Measurements from ENCODE around the gene ALDH2. TPM values are rescaled to one million over a fixed set of nuclear protein-coding genes. Genes with fewer than 3 reads are reported as not detected.

Gene ALDH2
- total and polyA plus RNA-seq, 10 of the 15 experiments (the other 5 are each of a cell fraction or from before 2014, with no cell fraction given) = 1.4 to 16.4 (median 8.7) TPM

DNA sequence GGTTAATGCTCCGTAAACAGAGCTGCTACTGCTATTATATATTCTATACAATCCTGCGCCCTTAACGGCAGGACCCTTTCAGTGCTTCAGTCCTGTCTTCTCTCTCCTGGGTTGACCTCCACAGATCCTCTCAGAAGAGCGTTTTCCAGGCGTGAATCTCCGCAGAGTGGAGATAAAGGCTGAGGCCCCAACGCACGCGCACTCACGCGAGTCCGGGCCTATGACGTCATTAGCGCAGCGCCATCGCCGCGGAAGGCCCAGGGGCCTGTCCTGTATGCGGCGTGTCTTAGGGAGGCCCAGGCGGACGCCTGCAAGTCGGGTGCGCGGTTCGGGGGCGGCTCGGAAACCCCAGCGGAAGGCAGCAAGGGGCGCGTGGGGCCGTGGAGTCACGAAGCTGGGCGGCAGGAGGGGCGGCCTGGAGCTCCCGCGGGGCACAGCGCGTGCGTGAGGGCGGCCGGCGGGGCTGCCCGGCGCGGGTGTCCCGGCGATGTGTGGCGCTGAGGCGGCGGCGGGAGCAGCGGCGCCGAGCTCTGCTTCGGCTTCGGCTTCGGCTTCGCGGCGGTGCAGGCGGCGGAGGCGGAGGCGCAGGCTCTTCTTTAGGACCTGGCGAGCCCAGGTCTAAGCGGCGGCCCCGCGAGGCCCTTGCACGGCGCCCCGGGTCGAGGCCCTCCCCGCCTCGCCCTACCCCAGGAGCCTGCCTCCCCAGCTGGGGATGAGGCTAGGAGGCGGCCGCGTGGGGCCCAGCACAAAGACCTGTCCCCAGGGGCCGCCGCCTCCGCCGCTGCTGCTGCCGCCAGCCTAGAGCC lies 75.2 kb downstream of the ALDH2 start, which contains the start of gene MAPKAPK5 (continued):
- TF ChIP-seq, protein P1, sequence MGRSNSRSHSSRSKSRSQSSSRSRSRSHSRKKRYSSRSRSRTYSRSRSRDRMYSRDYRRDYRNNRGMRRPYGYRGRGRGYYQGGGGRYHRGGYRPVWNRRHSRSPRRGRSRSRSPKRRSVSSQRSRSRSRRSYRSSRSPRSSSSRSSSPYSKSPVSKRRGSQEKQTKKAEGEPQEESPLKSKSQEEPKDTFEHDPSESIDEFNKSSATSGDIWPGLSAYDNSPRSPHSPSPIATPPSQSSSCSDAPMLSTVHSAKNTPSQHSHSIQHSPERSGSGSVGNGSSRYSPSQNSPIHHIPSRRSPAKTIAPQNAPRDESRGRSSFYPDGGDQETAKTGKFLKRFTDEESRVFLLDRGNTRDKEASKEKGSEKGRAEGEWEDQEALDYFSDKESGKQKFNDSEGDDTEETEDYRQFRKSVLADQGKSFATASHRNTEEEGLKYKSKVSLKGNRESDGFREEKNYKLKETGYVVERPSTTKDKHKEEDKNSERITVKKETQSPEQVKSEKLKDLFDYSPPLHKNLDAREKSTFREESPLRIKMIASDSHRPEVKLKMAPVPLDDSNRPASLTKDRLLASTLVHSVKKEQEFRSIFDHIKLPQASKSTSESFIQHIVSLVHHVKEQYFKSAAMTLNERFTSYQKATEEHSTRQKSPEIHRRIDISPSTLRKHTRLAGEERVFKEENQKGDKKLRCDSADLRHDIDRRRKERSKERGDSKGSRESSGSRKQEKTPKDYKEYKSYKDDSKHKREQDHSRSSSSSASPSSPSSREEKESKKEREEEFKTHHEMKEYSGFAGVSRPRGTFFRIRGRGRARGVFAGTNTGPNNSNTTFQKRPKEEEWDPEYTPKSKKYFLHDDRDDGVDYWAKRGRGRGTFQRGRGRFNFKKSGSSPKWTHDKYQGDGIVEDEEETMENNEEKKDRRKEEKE (IDR thresholded peaks at IDR 0.05) = peak; percentile 5; the same call in 1 of the 2 replicates
- 0 out of 2 replicates have a peak, but pooled peaks have one; percentile 33 for TF ChIP-seq HDAC2 (IDR thresholded peaks at IDR 0.05)
- no peak for TF ChIP-seq BMI1 (IDR thresholded peaks at IDR 0.05; ENCODE audit: borderline replicate concordance)
- TF ChIP-seq ZNF274 (IDR thresholded peaks at IDR 0.05; ENCODE audit: insufficient read depth, insufficient read length) = no peak
- TF ChIP-seq RELA (IDR thresholded peaks at IDR 0.05; ENCODE audit: borderline replicate concordance, partially characterized antibody) = peak; percentile 94
- no peak for TF ChIP-seq ESRRA (IDR thresholded peaks at IDR 0.05; ENCODE audit: low read length)
- peak; percentile 68; the same call in 1 of the 2 replicates for TF ChIP-seq TCF3 (IDR thresholded peaks at IDR 0.05; ENCODE audit: borderline replicate concordance, insufficient read depth, low read depth, low read length)
- no peak for TF ChIP-seq RAD21 (IDR thresholded peaks at IDR 0.05; ENCODE audit: insufficient read depth, low read depth, low read length)
- peak; percentile 88 for TF ChIP-seq MXI1 (IDR thresholded peaks at IDR 0.05; ENCODE audit: low read depth, low read length)
- TF ChIP-seq, protein P2, sequence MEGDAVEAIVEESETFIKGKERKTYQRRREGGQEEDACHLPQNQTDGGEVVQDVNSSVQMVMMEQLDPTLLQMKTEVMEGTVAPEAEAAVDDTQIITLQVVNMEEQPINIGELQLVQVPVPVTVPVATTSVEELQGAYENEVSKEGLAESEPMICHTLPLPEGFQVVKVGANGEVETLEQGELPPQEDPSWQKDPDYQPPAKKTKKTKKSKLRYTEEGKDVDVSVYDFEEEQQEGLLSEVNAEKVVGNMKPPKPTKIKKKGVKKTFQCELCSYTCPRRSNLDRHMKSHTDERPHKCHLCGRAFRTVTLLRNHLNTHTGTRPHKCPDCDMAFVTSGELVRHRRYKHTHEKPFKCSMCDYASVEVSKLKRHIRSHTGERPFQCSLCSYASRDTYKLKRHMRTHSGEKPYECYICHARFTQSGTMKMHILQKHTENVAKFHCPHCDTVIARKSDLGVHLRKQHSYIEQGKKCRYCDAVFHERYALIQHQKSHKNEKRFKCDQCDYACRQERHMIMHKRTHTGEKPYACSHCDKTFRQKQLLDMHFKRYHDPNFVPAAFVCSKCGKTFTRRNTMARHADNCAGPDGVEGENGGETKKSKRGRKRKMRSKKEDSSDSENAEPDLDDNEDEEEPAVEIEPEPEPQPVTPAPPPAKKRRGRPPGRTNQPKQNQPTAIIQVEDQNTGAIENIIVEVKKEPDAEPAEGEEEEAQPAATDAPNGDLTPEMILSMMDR (IDR thresholded peaks at IDR 0.05 in 2 of 3, conservative IDR thresholded peaks at IDR 0.05 in 1 of 3; ENCODE audit: control insufficient read depth in 2 of 3, extremely low read depth in 1 of 3, insufficient read depth in 1 of 3, low read depth in 3 of 3, low read length in 3 of 3) = no peak
- TF ChIP-seq GATAD2B (conservative IDR thresholded peaks at IDR 0.05; ENCODE audit: low read depth) = peak; percentile 73; the same call in 1 of the 2 replicates
- TF ChIP-seq NFXL1 (IDR thresholded peaks at IDR 0.05; ENCODE audit: borderline replicate concordance) = 0 out of 2 replicates have a peak, but pooled peaks have one; percentile 22
- TF ChIP-seq, protein P3, sequence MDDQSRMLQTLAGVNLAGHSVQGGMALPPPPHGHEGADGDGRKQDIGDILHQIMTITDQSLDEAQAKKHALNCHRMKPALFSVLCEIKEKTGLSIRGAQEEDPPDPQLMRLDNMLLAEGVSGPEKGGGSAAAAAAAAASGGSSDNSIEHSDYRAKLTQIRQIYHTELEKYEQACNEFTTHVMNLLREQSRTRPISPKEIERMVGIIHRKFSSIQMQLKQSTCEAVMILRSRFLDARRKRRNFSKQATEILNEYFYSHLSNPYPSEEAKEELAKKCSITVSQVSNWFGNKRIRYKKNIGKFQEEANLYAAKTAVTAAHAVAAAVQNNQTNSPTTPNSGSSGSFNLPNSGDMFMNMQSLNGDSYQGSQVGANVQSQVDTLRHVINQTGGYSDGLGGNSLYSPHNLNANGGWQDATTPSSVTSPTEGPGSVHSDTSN (IDR thresholded peaks at IDR 0.05; ENCODE audit: insufficient replicate concordance, low read depth, low read length) = no peak
- peak; percentile 98 for TF ChIP-seq HDAC6 (IDR thresholded peaks at IDR 0.05; ENCODE audit: unreplicated experiment)
- TF ChIP-seq POLR2AphosphoS2 (IDR thresholded peaks at IDR 0.05; ENCODE audit: low read depth, low read length) = no peak; the same call in 1 of the 2 replicates
- TF ChIP-seq IKZF2 (IDR thresholded peaks at IDR 0.05) = no peak
- TF ChIP-seq TARDBP (IDR thresholded peaks at IDR 0.05; ENCODE audit: borderline replicate concordance) = peak; percentile 88
- TF ChIP-seq SP1 (IDR thresholded peaks at IDR 0.05; ENCODE audit: low read depth, low read length) = peak; percentile 79
- peak; percentile 92 for TF ChIP-seq POLR2A (IDR thresholded peaks at IDR 0.05; ENCODE audit: low read depth, low read length)
- no peak for TF ChIP-seq TCF7 (IDR thresholded peaks at IDR 0.05; ENCODE audit: borderline replicate concordance)
- TF ChIP-seq NFYB (IDR thresholded peaks at IDR 0.05; ENCODE audit: insufficient read depth, low read depth, low read length) = no peak
- TF ChIP-seq IRF4 (IDR thresholded peaks at IDR 0.05; ENCODE audit: low read depth, low read length) = 0 out of 2 replicates have a peak, but pooled peaks have one; percentile 21
- TF ChIP-seq YY1 (IDR thresholded peaks at IDR 0.05; ENCODE audit: low read depth, low read length) = peak; percentile 62; the same call in 1 of the 2 replicates
- TF ChIP-seq SPI1 (IDR thresholded peaks at IDR 0.05; ENCODE audit: borderline replicate concordance, insufficient read depth, low read depth, low read length) = no peak
- no peak for TF ChIP-seq ZNF622 (IDR thresholded peaks at IDR 0.05)

Data from GM12878 (cell line).